Kidney epithelial cell (primary cell): Measurements from ENCODE around the gene NOP56. TPM values are rescaled to one million over a fixed set of nuclear protein-coding genes. Genes with fewer than 3 reads are reported as not detected.

Experiments used
- DNase-seq: peaks from one replicate; pipeline ENCODE4 v3.0.0-alpha.2; 2010; ENCODE audit warnings: low read depth
- H3K27me3 ChIP-seq: 2 replicates; pipeline ENCODE4 v1.6.0; 2011; ENCODE audit warnings: low read length; ENCODE audit not compliant: control insufficient read depth, insufficient read depth
- H3K36me3 ChIP-seq: 2 replicates; pipeline ENCODE4 v1.5.1; 2011; ENCODE audit warnings: low read length; ENCODE audit not compliant: control insufficient read depth, insufficient read depth
- H3K4me3 ChIP-seq: 2 replicates; pipeline ENCODE4 v1.5.1; 2011; ENCODE audit warnings: low read depth, mild to moderate bottlenecking, control low read depth, low read length
- total RNA-seq: library from RNA; depleted of rRNA; stranded (reverse); fragments of >200 nt; gene quantifications from 2 replicates; pipeline ENCODE4 v1.2.3, GENCODE V29; 2015
- TF ChIP-seq, protein P1 (sequence below): IDR thresholded peaks from 2 replicates; pipeline ENCODE4 v1.5.1; 2011; ENCODE audit warnings: mild to moderate bottlenecking, moderate library complexity, low read length, control low read depth, inconsistent platforms; ENCODE audit not compliant: insufficient read depth, poor library complexity, severe bottlenecking

Gene NOP56
- total RNA-seq, 1 donor from 2014 or later = 141 TPM

DNA sequence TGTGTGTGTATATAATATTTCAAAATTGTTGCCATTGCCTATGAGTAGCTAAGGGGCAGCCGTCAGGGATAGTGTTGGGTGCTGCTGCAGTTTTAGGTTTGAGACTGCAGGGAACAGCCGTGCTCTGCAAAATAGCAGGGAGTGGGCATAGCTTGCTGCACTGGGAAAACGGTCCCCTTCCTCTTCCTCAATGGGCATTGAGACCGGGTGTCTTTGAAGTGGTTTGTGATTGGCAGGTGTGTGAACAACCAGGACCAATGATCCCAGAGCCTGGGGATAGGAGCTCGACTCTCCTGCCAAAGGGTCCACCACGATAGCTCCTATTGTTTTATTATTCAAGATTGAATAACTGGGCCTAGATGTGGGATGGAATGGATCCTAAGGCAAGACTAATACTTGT, 35.1 kb downstream of the NOP56 start:
- Histone ChIP-seq H3K36me3 (no peaks in the 10 kb centered on the region), H3K4me3 (no peak overlapping the region), H3K27me3 (peaks cover 27% of the 10 kb centered on the region)
- DNase-seq = no peak
- TF ChIP-seq, protein P1, sequence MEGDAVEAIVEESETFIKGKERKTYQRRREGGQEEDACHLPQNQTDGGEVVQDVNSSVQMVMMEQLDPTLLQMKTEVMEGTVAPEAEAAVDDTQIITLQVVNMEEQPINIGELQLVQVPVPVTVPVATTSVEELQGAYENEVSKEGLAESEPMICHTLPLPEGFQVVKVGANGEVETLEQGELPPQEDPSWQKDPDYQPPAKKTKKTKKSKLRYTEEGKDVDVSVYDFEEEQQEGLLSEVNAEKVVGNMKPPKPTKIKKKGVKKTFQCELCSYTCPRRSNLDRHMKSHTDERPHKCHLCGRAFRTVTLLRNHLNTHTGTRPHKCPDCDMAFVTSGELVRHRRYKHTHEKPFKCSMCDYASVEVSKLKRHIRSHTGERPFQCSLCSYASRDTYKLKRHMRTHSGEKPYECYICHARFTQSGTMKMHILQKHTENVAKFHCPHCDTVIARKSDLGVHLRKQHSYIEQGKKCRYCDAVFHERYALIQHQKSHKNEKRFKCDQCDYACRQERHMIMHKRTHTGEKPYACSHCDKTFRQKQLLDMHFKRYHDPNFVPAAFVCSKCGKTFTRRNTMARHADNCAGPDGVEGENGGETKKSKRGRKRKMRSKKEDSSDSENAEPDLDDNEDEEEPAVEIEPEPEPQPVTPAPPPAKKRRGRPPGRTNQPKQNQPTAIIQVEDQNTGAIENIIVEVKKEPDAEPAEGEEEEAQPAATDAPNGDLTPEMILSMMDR = no peak

DNA sequence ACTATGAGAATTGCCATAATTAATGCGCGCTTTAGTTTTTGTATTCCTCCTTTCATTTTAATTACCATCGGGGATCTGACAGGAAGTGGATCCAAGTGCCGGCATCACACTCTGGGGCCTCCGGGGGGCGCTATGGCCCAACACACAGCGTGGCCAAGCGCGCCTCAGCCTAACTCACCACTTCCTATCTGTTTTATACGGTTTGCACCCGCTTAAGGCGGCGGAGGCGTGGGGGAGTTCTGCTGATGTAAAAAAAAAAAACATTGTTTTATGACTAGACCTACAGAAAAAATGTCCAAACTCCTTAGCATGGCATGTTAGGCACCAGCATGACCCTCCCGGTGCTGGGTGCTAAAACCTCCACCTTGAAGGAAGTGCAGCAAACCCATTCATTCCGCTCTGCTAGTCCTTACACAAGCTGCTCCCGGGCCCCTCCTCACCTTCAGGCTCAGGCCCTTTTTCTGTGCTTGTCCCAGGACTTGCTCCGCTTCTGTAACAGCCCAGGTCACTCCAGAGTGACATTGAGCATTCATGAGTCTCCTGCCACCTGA, 35.7 kb downstream of the NOP56 start:
- no peak for DNase-seq
- Histone ChIP-seq H3K36me3 (no peaks in the 10 kb centered on the region), H3K4me3 (no peak overlapping the region), H3K27me3 (peaks cover 27% of the 10 kb centered on the region)
- TF ChIP-seq, protein P1 = peak; percentile 71

DNA sequence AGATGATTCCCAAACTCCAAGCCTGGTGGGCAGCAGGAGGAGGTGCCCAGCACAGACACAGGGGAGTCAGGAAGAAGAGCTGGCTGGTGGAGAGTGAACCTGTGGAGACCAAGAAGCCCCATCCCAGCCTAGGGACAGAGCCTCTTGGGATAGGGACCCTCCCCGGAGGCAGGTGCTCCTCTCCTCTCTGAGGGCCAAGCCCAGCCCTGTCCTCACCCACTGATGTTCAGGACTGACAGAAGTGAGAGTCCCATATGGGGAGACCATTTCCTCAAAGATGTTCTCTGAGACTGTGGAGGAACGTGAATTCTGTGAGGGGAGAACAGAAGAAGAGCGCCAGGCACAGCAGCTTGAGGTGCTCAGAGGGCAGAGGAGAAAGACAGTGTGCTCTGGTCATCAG, 37.8 kb downstream of the NOP56 start:
- Histone ChIP-seq H3K27me3 (peaks cover 45% of the 10 kb centered on the region), H3K36me3 (no peaks in the 10 kb centered on the region), H3K4me3 (no peak overlapping the region)
- TF ChIP-seq, protein P1 = no peak
- no peak for DNase-seq

DNA sequence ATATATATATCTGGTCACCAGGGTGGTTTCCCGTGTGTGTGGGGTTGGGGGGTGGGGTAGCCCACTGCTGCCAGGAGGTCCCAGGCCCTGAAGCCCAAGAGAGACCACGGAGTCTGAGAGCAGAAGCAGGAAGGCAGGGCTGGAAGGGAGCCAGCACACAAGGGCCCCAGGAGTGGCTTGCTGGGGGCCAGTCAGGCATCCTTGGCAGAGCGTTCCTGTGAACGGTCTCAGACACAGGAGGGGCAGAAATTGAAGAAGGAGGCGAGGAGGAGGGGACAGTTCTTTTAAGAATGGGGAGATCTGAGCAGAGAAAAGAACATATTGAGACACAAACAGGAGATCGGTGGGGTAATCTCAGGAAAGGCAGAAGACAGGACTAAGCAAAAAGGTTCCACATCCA, 38.3 kb downstream of the NOP56 start:
- Histone ChIP-seq H3K36me3 (no peaks in the 10 kb centered on the region), H3K4me3 (no peak overlapping the region), H3K27me3 (peaks cover 50% of the 10 kb centered on the region)
- TF ChIP-seq, protein P1 = no peak
- DNase-seq = no peak

DNA sequence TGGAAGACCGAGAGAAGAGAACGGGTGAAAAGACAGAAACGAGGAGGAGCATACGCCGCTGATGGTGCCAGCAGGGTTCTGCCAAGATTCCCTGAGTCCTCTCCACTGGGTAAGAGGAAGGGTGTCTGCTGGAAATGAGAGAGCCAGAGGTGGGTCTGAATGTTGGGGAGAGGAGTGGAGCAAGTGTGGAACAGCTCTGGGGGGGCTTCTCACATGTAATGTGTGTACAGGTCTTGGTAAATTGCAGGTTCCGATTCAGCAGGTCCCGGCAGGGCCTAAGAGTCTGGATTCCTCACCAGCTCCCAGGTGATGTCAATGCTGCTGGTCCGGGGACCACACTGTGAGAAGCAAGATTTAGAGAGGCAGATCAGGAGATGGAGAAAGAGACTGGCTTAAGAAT, 38.7 kb downstream of the NOP56 start:
- TF ChIP-seq, protein P1 = no peak
- no peak for DNase-seq
- Histone ChIP-seq H3K4me3 (no peak overlapping the region), H3K36me3 (no peaks in the 10 kb centered on the region), H3K27me3 (peaks cover 51% of the 10 kb centered on the region)

DNA sequence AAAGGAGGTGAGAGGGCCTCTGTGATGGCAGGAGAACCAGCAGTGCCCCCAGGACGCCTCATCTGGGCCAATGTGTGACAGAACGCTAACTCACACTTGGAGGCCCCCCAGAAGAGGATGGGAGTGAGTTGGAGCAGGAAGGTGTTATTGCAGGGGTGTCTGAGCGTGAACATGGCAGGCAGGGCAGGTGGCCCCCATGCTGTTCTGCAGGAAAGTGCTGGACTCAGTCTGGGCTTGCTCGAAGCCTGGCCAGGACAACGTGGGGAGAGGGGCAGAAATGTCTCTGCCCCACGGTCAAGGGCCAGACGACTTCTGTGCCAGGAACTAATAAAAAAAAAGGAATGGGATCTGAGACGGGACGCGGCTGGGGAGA, 39.2 kb downstream of the NOP56 start:
- TF ChIP-seq, protein P1 = no peak
- H3K36me3 ChIP-seq = no peaks in the 10 kb centered on the region
- no peak for DNase-seq
- H3K4me3 ChIP-seq = no peak overlapping the region
- peaks cover 54% of the 10 kb centered on the region for H3K27me3 ChIP-seq
